H1 (cell line): ENCODE results near the gene ARHGAP12. TPM values are rescaled to one million over a fixed set of nuclear protein-coding genes. Genes with fewer than 3 reads are reported as not detected.

Experiments
- CTCF ChIA-PET: fragments of 300-600 bp; sonication (Branson Sonifier 250); formaldehyde crosslinking; loops from one replicate; lab custom pipeline; 2021; ENCODE audit not compliant: partially characterized antibody; lab: Charles Lee
- POLR2A ChIA-PET: fragments of 300-600 bp; sonication (Branson Sonifier 250); formaldehyde crosslinking; loops from one replicate; lab custom pipeline; 2021; ENCODE audit warnings: inconsistent platforms; ENCODE audit not compliant: partially characterized antibody; lab: Charles Lee
- DNase-seq, 2 experiments: peaks; one replicate each; pipeline versions ENCODE4 v3.0.0 to v3.0.0-alpha.2; 2010 to 2022; ENCODE audit warnings: low spot score in 2 of 2, low read depth in 1 of 2, mixed read lengths in 1 of 2
- FAIRE-seq: peaks from 2 replicates; lab custom pipeline; 2011; peaks lifted over from hg19 to GRCh38; lab: Jason Lieb, UNC
- H2AFZ ChIP-seq: 2 replicates; pipeline ENCODE4 v1.8.1; 2012; ENCODE audit warnings: low read length, inconsistent platforms
- H2AK5ac ChIP-seq: 2 replicates; pipeline ENCODE4 v1.6.1; 2013; ENCODE audit warnings: low read depth, low read length
- H2BK120ac ChIP-seq: replicated peaks from 2 replicates; pipeline ENCODE3; 2013; ENCODE audit warnings: low read depth, low read length, inconsistent platforms
- H2BK12ac ChIP-seq: 2 replicates; pipeline ENCODE4 v1.6.1; 2013; ENCODE audit warnings: low read depth, low read length
- H2BK15ac ChIP-seq: 2 replicates; pipeline ENCODE4 v1.6.1; 2013; ENCODE audit warnings: low read length
- H2BK20ac ChIP-seq: 2 replicates; pipeline ENCODE4 v1.6.1; 2013; ENCODE audit warnings: low read length
- H2BK5ac ChIP-seq: 2 replicates; pipeline ENCODE4 v1.6.1; 2013; ENCODE audit warnings: low read depth, low read length
- H3K14ac ChIP-seq: 2 replicates; pipeline ENCODE4 v1.6.1; 2013; ENCODE audit warnings: inconsistent platforms; ENCODE audit not compliant: insufficient read length
- H3K18ac ChIP-seq: 2 replicates; pipeline ENCODE4 v1.6.1; 2013; ENCODE audit warnings: low read length; ENCODE audit errors: extremely low read depth
- H3K23ac ChIP-seq: 2 replicates; pipeline ENCODE4 v1.6.1; 2013; ENCODE audit warnings: inconsistent platforms; ENCODE audit not compliant: insufficient read length
- H3K23me2 ChIP-seq: 2 replicates; pipeline ENCODE4 v1.6.1; 2013; ENCODE audit warnings: low read depth, low read length
- H3K27ac ChIP-seq: 2 replicates; pipeline ENCODE4 v1.6.1; 2011; ENCODE audit warnings: low read depth, low read length, inconsistent platforms
- H3K27me3 ChIP-seq, 4 experiments: replicated peaks in 1 of 4; 1 replicate in 1 of 4; 2 replicates in 3 of 4; pipeline versions ENCODE4 v1.6.1 to v1.8.1; 2011 to 2013; ENCODE audit warnings: low read length in 3 of 4, mild to moderate bottlenecking in 3 of 4, inconsistent platforms in 2 of 4, mixed read lengths in 2 of 4, moderate library complexity in 1 of 4; ENCODE audit not compliant: control insufficient read depth in 3 of 4, insufficient read depth in 3 of 4; ENCODE audit errors: extremely low read depth in 1 of 4
- H3K36me3 ChIP-seq, 4 experiments: 2 replicates each; pipeline versions ENCODE4 v1.6.1 to v1.8.1; 2011 to 2013; ENCODE audit warnings: mild to moderate bottlenecking in 4 of 4, low read length in 3 of 4, moderate library complexity in 2 of 4, control low read depth in 1 of 4, inconsistent platforms in 1 of 4; ENCODE audit not compliant: insufficient read depth in 4 of 4, control insufficient read depth in 2 of 4
- H3K4ac ChIP-seq: replicated peaks from 2 replicates; pipeline ENCODE3; 2013; ENCODE audit warnings: low read length, low read depth, mixed read lengths, inconsistent platforms; ENCODE audit not compliant: insufficient read length
- H3K4me1 ChIP-seq, 4 experiments: replicated peaks in 1 of 4; 1 replicate in 1 of 4; 2 replicates in 3 of 4; pipeline versions ENCODE4 v1.6.1 to v1.8.1; 2011 to 2013; ENCODE audit warnings: low read length in 3 of 4, inconsistent platforms in 2 of 4, mixed read lengths in 1 of 4; ENCODE audit not compliant: insufficient read depth in 4 of 4, control insufficient read depth in 3 of 4
- H3K4me2 ChIP-seq, 2 experiments: 2 replicates each; pipeline versions ENCODE4 v1.6.1 to v1.8.1; 2011 to 2013; ENCODE audit warnings: low read depth in 2 of 2, low read length in 2 of 2, control low read depth in 1 of 2, inconsistent platforms in 1 of 2, mild to moderate bottlenecking in 1 of 2; ENCODE audit not compliant: insufficient read depth in 1 of 2
- H3K4me3 ChIP-seq, 4 experiments: fragments of 200-600, 300-600 bp in 1 of 4; sonication (generic), shearing (Covaris generic), sonication (Bioruptor Twin) in 1 of 4; 2 replicates each; pipeline versions ENCODE4 v1.5.1 to v1.8.1; 2011 to 2016; ENCODE audit warnings: low read length in 4 of 4, low read depth in 3 of 4, control low read depth in 2 of 4, inconsistent platforms in 2 of 4, mild to moderate bottlenecking in 2 of 4, mixed read lengths in 1 of 4, moderate library complexity in 1 of 4; ENCODE audit not compliant: insufficient read depth in 2 of 4; ENCODE audit errors: extremely low read depth in 1 of 4
- H3K56ac ChIP-seq: replicated peaks from 2 replicates; pipeline ENCODE3; 2013; ENCODE audit warnings: low read depth, mild to moderate bottlenecking, mixed read lengths, low read length, inconsistent platforms; ENCODE audit not compliant: insufficient read length
- H3K79me1 ChIP-seq: 2 replicates; pipeline ENCODE4 v1.6.1; 2013; ENCODE audit warnings: low read depth, low read length, control low read depth
- H3K79me2 ChIP-seq, 2 experiments: 2 replicates each; pipeline versions ENCODE4 v1.6.1 to v1.8.1; 2012 to 2013; ENCODE audit warnings: low read length in 2 of 2, mild to moderate bottlenecking in 2 of 2, inconsistent platforms in 1 of 2; ENCODE audit not compliant: insufficient read depth in 2 of 2, control insufficient read depth in 1 of 2
- H3K9ac ChIP-seq, 4 experiments: replicated peaks in 1 of 4; 1 replicate in 1 of 4; 2 replicates in 3 of 4; pipeline versions ENCODE4 v1.6.1 to v1.8.1; 2011 to 2013; ENCODE audit warnings: low read depth in 3 of 4, low read length in 3 of 4, control low read depth in 2 of 4, mild to moderate bottlenecking in 2 of 4, moderate library complexity in 2 of 4, inconsistent platforms in 1 of 4; ENCODE audit errors: extremely low read depth in 1 of 4
- H3K9me3 ChIP-seq, 2 experiments: 2 replicates each; pipeline versions ENCODE4 v1.6.1 to v1.8.1; 2012 to 2013; ENCODE audit warnings: mild to moderate bottlenecking in 2 of 2, moderate library complexity in 2 of 2, control low read depth in 1 of 2, inconsistent platforms in 1 of 2, low read depth in 1 of 2, low read length in 1 of 2, mixed read lengths in 1 of 2; ENCODE audit not compliant: insufficient read depth in 2 of 2
- H4K20me1 ChIP-seq, 2 experiments: replicated peaks in 1 of 2; 2 replicates each; pipeline versions ENCODE3 to v1.8.1; 2011 to 2013; ENCODE audit warnings: inconsistent platforms in 2 of 2, low read length in 2 of 2, mild to moderate bottlenecking in 1 of 2; ENCODE audit not compliant: insufficient read depth in 2 of 2, control insufficient read depth in 1 of 2
- H4K5ac ChIP-seq: 2 replicates; pipeline ENCODE4 v1.6.1; 2013; ENCODE audit warnings: low read length, low read depth, mixed read lengths, inconsistent platforms; ENCODE audit not compliant: insufficient read length
- H4K8ac ChIP-seq: 2 replicates; pipeline ENCODE4 v1.8.0; 2013; ENCODE audit warnings: mild to moderate bottlenecking, moderate library complexity, low read length, inconsistent platforms; ENCODE audit not compliant: insufficient read depth; ENCODE audit errors: extremely low read depth
- H4K91ac ChIP-seq: replicated peaks from 2 replicates; pipeline ENCODE3; 2013; ENCODE audit warnings: low read length, mixed read lengths, inconsistent platforms; ENCODE audit not compliant: insufficient read length
- FOSL1 ChIP-seq: IDR thresholded peaks from 2 replicates; pipeline ENCODE4 v1.6.1; 2011; ENCODE audit warnings: mild to moderate bottlenecking, low read depth, low read length, moderate library complexity; ENCODE audit not compliant: insufficient read depth
- RXRA ChIP-seq: IDR thresholded peaks from 2 replicates; pipeline ENCODE4 v1.6.1; 2011; ENCODE audit warnings: low read depth, mild to moderate bottlenecking, low read length, moderate library complexity; ENCODE audit not compliant: insufficient read depth
- ZNF274 ChIP-seq: IDR thresholded peaks from 2 replicates; pipeline ENCODE4 v1.7.0; 2012; ENCODE audit warnings: low read length, borderline replicate concordance; ENCODE audit errors: extremely low read depth
- WGBS, 2 experiments: shearing (Covaris generic) in 1 of 2; methylation state at CpG; one replicate each; pipeline versions ENCODE4 v1.1.6 to v1.1.7; 2013 to 2015; ENCODE audit warnings: low lambda C conversion rate in 2 of 2, mixed read lengths in 2 of 2, inconsistent platforms in 1 of 2, low coverage in 1 of 2, missing lambda C conversion rate in 1 of 2; ENCODE audit not compliant: insufficient replicate concordance in 2 of 2, insufficient coverage in 1 of 2, insufficient read length in 1 of 2; ENCODE audit errors: extremely low coverage in 1 of 2, missing lambda C conversion rate in 1 of 2; 5-methylcytosine and 5-hydroxymethylcytosine counted together
- polyA plus RNA-seq, 7 experiments: library from polyadenylated mRNA; depleted of rRNA in 3 of 7; stranded (reverse) in 5 of 7; unstranded in 2 of 7; fragments of >200 nt in 5 of 7; fragments of 200-250 nt in 2 of 7; gene quantifications; 1 replicate in 5 of 7; 2 replicates in 1 of 7; 4 replicates in 1 of 7; pipeline versions ENCODE4 v1.2.1 to v1.2.3, GENCODE V29; 2011 to 2013; ENCODE audit warnings: missing spikeins in 2 of 7, mixed read lengths in 2 of 7
- total RNA-seq: library from RNA; stranded (reverse); fragmentation: NEBNext Ultra II Directional; extraction: Animal tissue kit (Norgen Biotek cat#: 25700); gene quantifications from 2 replicates; pipeline ENCODE4 v1.2.1, GENCODE V29; 2021
- TF ChIP-seq, protein P1 (sequence below): IDR thresholded peaks from 2 replicates; pipeline ENCODE4 v1.6.1; 2011; ENCODE audit warnings: low read depth, mild to moderate bottlenecking, low read length; ENCODE audit not compliant: insufficient read depth

Gene ARHGAP12
- total and polyA plus RNA-seq, 2 of the 8 experiments (the other 6 are each of a cell fraction or from before 2014, with no cell fraction given): 10.1 to 39.0 TPM

DNA sequence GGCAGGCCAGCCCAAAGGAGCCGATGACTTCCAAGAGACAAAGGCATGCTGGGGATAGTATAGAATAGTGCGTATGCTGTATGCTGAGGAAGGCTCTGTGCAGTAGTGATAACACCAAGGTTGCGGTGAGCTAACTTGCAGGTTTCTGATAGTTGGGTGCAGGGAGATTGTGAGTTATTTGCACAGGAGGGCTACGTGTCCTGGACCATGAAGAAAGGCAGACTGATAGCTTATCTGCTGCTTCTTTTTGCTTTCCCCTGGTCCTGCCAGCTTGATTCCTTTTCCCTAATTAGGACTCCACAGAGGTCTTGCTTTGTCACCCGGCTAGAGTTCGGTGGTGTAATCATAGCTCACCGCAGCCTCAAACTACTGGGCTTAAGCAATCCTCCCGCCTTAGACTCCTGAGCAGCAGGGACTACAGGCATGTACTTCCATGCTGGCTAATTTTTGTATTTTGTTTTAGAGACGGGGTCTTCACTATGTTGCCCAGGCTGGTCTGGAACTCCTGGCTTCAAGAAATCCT lies 43.9 kb upstream of the ARHGAP12 start:
- no peak overlapping the region for H3K4ac ChIP-seq
- H2AK5ac ChIP-seq: no peak overlapping the region
- no peak overlapping the region for H3K18ac ChIP-seq
- no peak overlapping the region for H2BK120ac ChIP-seq
- POLR2A ChIA-PET: no interaction called here
- H3K4me1 ChIP-seq: peaks cover 0 to 4% (median 0%) of the 10 kb centered on the region in 4 experiments; a peak in 1 of 7 replicates
- H4K20me1 ChIP-seq: no peaks in the 10 kb centered on the region
- H3K36me3 ChIP-seq: no peaks in the 10 kb centered on the region
- no peak overlapping the region for H2BK5ac ChIP-seq
- H3K23ac ChIP-seq: no peak overlapping the region
- H3K9me3 ChIP-seq: no peaks in the 10 kb centered on the region; a peak in 1 of 4 replicates
- H3K79me2 ChIP-seq: no peaks in the 10 kb centered on the region
- no peak overlapping the region for H4K91ac ChIP-seq
- no peaks in the 10 kb centered on the region for H3K23me2 ChIP-seq
- no peak overlapping the region for H2BK15ac ChIP-seq
- H2BK12ac ChIP-seq: no peak overlapping the region
- no peak overlapping the region for H3K9ac ChIP-seq
- no peak overlapping the region for H3K56ac ChIP-seq
- DNase-seq (no peak), FAIRE-seq (no peak)
- H4K8ac ChIP-seq: no peak overlapping the region
- H3K79me1 ChIP-seq: no peaks in the 10 kb centered on the region
- H4K5ac ChIP-seq: no peak overlapping the region
- H3K14ac ChIP-seq: no peak overlapping the region
- no peak overlapping the region for H2BK20ac ChIP-seq
- no peak overlapping the region for H2AFZ ChIP-seq
- TF ChIP-seq FOSL1: no peak
- no peak for TF ChIP-seq RXRA
- TF ChIP-seq ZNF274: no peak
- TF ChIP-seq, protein P1, sequence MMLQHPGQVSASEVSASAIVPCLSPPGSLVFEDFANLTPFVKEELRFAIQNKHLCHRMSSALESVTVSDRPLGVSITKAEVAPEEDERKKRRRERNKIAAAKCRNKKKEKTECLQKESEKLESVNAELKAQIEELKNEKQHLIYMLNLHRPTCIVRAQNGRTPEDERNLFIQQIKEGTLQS: no peak
- TF ChIP-seq, all 59 proteins: peak for 0
- WGBS, 2 experiments: 94% methylated on average over 9 of the region's 9 CpGs; no CpG with 5 or more reads in 1 of the 2 experiments
- CTCF ChIA-PET: no interaction called here
- H3K27me3 ChIP-seq: no peaks in the 10 kb centered on the region
- H3K27ac ChIP-seq: no peak overlapping the region
- H3K4me2 ChIP-seq: no peak overlapping the region
- no peak overlapping the region for H3K4me3 ChIP-seq
